GM19043 (cell line): Measurements from ENCODE around the gene TRIM17.

ENCODE experiments used
- ATAC-seq: cut with Tn5 transposase; IDR thresholded peaks from one replicate; pipeline ENCODE4 v1.9.1; 2021; ENCODE audit warnings: low read depth; ENCODE audit not compliant: unreplicated experiment

Gene TRIM17

GRCh38 chr1:228423404-228424053 is 6.9 kb upstream of the TRIM17 start:
- no peak for ATAC-seq

DNA sequence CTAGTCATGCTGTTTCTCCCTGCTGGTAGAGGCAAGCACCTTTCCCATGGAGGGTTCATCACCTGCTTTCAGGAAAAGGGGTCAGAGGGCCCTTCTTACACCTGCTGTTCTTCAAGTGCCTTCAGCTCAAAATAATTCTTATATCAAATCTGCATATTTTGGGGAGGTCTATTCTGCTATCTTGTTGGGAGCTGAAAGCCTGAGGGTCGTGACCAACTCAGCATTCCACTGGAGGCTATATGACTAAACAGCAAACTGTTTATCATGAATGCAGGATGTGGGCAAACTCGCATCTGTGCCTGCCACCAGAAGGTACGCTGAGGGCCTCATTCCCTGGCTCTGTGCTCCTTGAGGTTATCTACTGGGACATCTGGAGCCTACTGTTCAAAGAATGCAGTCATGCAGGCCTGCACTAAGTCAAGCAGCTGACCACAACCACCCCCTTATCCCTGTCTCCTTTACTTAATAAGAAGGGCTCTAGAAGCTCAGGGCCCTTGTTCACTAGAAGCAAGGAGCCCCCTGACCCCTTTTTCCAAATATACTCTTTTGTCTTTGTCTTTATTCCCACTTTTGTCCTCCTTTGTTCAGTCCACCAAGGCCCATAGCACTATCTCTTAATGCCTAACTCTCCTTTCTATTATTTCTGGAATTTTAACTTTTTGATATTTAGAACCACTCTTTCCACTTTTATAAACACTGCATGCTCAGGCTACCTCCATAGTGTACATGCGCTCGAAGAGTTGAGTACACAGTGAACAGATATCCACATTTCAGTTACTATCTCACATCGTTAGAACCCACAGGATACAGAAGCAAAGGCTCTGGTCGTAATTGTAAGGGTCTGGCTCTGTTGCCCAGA is 4.5 kb upstream of the TRIM17 start:
- ATAC-seq, result no peak

GRCh38 chr1:228417483-228418203 is 982 bp upstream of the TRIM17 start:
- no peak for ATAC-seq

GRCh38 chr1:228417061-228417460 is 400 bp upstream of the TRIM17 start:
- ATAC-seq, result no peak

DNA sequence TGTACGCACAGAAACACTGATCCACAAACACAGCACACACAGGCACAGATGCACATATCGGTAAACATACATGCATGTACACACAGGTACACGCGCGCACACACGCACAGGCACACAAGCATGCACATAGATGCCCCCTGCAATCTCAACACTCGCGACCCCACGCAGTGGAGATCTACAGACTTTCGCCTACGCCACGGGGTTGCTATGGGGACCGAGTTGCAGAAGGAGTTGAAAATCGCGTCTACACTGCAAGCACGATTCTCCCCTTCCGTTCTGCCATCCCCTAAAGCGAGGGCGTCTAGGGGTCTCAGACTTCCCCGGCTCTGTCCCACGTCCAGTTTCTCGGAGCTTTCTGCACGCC is 826 bp downstream of the TRIM17 start:
- ATAC-seq, result no peak

DNA sequence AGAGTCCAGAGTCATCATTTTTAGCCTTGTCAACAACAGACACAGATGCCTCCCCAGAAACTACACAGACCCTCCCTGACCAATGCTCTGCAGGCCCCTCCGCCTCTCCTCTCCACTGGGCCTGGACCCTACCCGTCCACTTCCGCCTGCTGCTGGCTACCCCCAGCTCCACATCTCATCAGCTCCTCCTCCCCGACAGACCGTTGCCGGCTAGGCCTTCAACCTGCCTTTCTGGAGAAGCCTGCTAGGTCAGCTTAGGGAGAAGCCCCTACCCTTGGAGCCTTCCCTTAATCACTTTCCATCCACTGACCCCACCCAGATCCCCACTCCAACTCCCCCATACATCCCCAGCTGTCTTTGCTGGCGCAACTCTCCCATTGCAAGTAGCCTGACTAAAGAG is 1.4 kb downstream of the TRIM17 start:
- no peak for ATAC-seq

DNA sequence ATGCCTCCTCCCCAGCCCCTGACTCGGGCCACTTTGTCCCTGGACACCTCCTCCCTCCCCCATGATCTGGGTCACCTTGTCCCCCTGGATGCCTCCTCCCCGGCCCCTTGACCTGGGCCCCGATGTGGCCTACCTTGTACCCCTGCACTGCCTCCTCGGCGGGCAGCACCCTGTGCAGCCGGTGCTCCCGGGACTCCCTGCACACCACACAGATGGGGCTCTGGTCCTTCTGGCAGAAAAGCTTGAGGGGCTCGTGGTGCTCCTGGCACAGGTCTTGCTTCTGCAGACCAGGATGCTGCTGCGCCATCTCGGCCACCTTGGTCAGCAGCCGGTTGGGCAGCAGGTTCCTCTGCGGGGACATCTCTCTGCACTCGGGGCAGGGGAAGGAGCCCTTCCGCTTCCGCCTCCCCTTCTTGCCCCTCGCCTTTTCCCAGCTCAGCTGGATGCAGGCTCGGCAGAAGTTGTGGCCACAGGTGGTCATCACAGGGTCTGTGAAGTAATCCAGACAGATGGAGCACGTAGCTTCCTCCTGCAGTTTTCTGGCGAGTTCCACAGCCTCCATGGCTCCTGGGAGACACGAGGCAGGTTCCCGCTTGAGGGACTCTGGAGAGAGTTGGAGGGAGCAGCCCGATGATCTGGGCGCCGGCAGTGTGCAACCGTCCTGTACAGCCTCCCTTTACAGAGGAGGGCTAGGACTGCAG is 2.0 kb downstream of the TRIM17 start:
- ATAC-seq, result no peak

- no peak for ATAC-seq
These were observed 3.2 kb downstream of the TRIM17 start for GRCh38 chr1:228413241-228414010.

- ATAC-seq, result no peak
These were observed 4.9 kb downstream of the TRIM17 start for GRCh38 chr1:228411548-228412430.

GRCh38 chr1:228411121-228411520 is 5.5 kb downstream of the TRIM17 start:
- no peak for ATAC-seq

DNA sequence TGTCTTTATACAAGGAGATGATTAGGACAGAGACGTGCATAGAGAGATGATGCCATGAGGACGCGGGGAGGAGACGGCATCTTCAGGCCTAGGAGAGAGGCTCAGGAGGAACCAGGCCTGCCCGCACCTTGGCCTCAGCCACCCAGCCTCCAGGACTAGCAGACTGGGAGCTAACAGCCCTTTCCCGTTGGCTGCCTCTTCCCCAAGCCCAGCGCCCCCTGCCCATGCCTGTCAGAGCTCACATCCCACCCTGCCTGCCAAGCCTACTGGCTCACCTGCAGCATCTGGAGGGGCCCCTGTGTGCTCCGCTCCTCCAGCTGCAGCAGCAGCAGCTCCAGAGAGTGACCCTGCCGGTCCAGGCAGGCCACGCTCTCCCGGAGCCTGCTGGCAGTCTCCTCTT is 6.0 kb downstream of the TRIM17 start:
- ATAC-seq, result no peak

GRCh38 chr1:228410015-228410414 is 6.6 kb downstream of the TRIM17 start:
- no peak for ATAC-seq

DNA sequence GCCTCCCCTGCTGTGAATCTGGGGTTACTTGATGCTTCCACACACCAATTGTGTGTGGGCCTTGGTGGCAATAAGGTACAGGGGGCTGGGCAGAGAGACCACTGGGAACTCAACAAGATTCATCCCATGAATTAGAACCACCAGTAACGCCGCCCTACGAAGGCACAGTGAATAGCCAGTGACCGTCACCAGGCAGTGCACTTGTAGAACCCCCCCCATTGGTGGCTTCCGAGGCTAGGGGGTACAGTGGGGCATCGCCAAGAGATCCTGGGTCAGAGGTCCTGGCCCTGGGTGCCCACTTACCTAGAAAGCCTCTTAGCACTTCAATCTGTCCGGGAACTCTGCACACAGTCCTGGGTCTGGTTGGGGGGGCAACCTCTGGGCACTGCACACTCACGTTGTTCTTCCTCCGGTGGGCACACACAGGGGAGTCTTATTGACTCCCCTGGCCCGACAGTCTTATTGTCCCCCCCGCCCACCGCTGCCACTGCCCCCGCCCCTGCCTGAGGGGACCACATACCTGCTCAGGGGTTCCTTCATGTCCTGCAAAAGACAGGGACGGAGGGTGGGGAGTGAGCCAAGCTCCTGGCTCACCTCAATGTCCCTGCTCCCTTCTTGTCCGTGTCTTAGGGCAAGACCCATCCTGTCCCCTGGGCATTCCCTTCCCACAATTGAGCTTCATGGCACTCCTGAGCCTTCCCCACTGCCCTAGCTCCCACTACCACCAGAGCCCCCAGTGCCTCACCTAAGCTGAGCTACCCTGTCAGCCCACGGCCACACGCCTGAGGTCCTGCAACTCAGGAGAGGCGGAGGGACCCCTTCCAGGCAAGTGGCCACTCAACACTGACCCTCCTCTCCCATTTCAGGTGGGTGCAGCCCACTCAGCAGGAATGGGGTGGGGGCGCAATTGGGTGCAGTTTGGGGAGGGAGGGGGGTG is 7.5 kb downstream of the TRIM17 start:
- no peak for ATAC-seq

DNA sequence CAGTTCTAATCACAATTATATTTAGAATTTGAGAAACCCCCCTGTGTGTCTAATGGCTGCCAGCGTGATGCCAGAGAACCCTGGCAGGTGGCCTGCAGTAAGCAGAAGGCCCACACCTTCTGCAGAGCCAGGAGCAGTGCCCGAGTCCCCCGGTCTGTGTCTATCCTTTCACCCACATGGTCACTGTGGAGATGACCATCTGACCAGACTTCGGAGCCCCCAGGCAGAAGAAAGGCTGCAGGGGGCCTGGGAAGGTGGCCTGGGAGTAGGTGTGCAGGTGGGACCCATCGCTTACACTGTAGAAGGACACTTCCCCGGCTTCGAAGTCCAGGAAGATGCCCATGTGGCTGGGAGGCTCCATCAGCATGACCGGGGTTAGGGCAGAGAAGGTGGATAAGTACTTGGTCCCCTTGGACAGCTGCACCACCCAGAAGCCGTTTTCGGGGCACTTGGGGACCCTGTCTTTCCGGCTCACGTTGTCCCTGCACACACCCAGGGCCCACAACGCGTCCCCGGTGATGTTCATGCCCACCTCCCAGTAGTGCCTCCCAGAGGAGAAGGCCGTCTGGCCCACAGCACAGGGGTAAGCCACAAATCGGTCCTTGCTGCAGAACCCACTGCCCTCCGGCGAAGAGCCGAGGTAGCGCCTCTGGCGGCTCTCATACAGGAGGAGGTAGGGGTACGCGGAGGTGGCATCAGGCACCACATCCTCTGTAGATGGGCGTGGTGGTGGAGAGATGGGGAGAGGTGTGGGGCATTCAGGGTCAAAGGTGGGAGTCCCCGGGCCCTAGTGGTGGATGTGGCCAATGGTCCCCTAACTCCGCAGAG is 8.4 kb downstream of the TRIM17 start:
- no peak for ATAC-seq

- ATAC-seq, result no peak
These were observed 9.3 kb downstream of the TRIM17 start for GRCh38 chr1:228407106-228408040.

DNA sequence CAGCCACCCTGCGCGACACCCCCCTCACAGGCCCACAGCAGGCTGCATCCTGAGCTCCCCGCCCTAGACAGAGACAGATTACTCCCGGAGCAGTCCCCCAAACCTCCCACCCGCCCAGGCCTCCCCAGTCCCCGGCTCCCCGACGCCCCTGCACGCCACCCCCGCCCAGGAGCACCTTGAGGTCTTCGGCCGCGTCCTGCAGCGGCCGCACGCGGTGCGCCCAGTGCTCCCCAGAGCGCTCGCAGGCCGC is 10.8 kb downstream of the TRIM17 start:
- no peak for ATAC-seq
